Panc1 (cell line): ENCODE results near the gene CNOT3. TPM values are rescaled to one million over a fixed set of nuclear protein-coding genes. Genes with fewer than 3 reads are reported as not detected.

Source experiments
- ATAC-seq: fragments of 200-7000 bp; cut with Tn5 transposase; 2 replicates; pipeline ENCODE4 v1.9.1; 2020; ENCODE audit warnings: mild to moderate bottlenecking, moderate library complexity
- BruUV-seq: library from RNA; stranded (reverse); fragments of 400-500 nt; replicated peaks from 2 replicates; lab custom pipeline; 2021; lab: Mats Ljungman, UMichigan
- CTCF ChIA-PET: fragments of 300-600 bp; sonication (Branson Sonifier 250); formaldehyde crosslinking; loops from one replicate; lab custom pipeline; 2022; ENCODE audit warnings: antibody characterized with exemption; lab: Charles Lee
- POLR2A ChIA-PET: fragments of 300-600 bp; sonication (Branson Sonifier 250); formaldehyde crosslinking; loops from one replicate; lab custom pipeline; 2022; ENCODE audit warnings: antibody characterized with exemption; lab: Charles Lee
- DNase-seq: peaks from one replicate; pipeline ENCODE4 v3.0.0-alpha.2; 2010; ENCODE audit warnings: low read depth, low spot score
- H3K27ac ChIP-seq: 2 replicates; pipeline ENCODE4 v1.5.1; 2011; ENCODE audit warnings: mild to moderate bottlenecking, low read length, inconsistent platforms
- H3K27me3 ChIP-seq: fragments of 200-500 bp; sonication (Bioruptor generic); 2 replicates; pipeline ENCODE4 v1.6.0; 2014; ENCODE audit warnings: low read length, inconsistent platforms; ENCODE audit not compliant: control insufficient read depth, insufficient read depth
- H3K36me3 ChIP-seq: fragments of 200-500 bp; sonication (Bioruptor generic); 2 replicates; pipeline ENCODE4 v1.5.1; 2014; ENCODE audit warnings: inconsistent platforms, mild to moderate bottlenecking, low read length, moderate library complexity; ENCODE audit not compliant: control insufficient read depth, insufficient read depth
- H3K4me1 ChIP-seq: 2 replicates; pipeline ENCODE4 v1.5.1; 2011; ENCODE audit warnings: inconsistent platforms, mild to moderate bottlenecking, low read length, moderate library complexity; ENCODE audit not compliant: control insufficient read depth, insufficient read depth
- H3K4me3 ChIP-seq, 2 experiments: 2 replicates each; pipeline ENCODE4 v1.5.1; 2011 to 2012; ENCODE audit warnings: low read depth in 2 of 2, low read length in 2 of 2, mild to moderate bottlenecking in 2 of 2, inconsistent platforms in 1 of 2, moderate library complexity in 1 of 2
- H3K9me3 ChIP-seq: fragments of 200-500 bp; sonication (Bioruptor generic); 2 replicates; pipeline ENCODE4 v1.5.1; 2014; ENCODE audit warnings: low read depth, mild to moderate bottlenecking, inconsistent platforms, low read length, moderate library complexity; ENCODE audit not compliant: control insufficient read depth, insufficient read depth
- POLR2AphosphoS5 ChIP-seq: IDR thresholded peaks from 2 replicates; pipeline ENCODE4 v1.6.1; 2012; ENCODE audit warnings: mild to moderate bottlenecking, low read depth, low read length, moderate library complexity
- REST ChIP-seq, 2 experiments: IDR thresholded peaks; 2 replicates each; pipeline ENCODE4 v1.6.1; 2011 to 2012; ENCODE audit warnings: low read depth in 2 of 2, control low read depth in 1 of 2, low read length in 1 of 2, mild to moderate bottlenecking in 1 of 2, moderate library complexity in 1 of 2; ENCODE audit not compliant: insufficient read depth in 1 of 2
- SIN3A ChIP-seq: IDR thresholded peaks from 2 replicates; pipeline ENCODE4 v1.6.1; 2012; ENCODE audit warnings: low read depth, mild to moderate bottlenecking, low read length, moderate library complexity, borderline replicate concordance; ENCODE audit not compliant: insufficient read depth
- TCF7L2 ChIP-seq: IDR thresholded peaks from 2 replicates; pipeline ENCODE4 v1.6.1; 2011; ENCODE audit warnings: mild to moderate bottlenecking, low read depth, low read length, inconsistent platforms
- in situ Hi-C: cut with HindIII; loops from 2 replicates; pipeline ENCODE4 v1.10.0; 2016; ENCODE audit warnings: low sequenced_read_pairs, low pct_unique_long_range_greater_than_20kb
- intact Hi-C: fragments of 100-400 bp; cut with micrococcal nuclease; formaldehyde crosslinking; loops from one replicate; pipeline ENCODE4 v1.10.0; 2022; ENCODE audit not compliant: unreplicated experiment
- total RNA-seq: library from RNA; stranded (reverse); gene quantifications from one replicate; pipeline ENCODE4 v1.2.1, GENCODE V29; 2021; ENCODE audit not compliant: unreplicated experiment
- TF ChIP-seq, protein P1 (sequence below): fragments of 450-650 bp; IDR thresholded peaks from 2 replicates; pipeline ENCODE4 v1.5.1; 2017; ENCODE audit warnings: mild to moderate bottlenecking

The CNOT3 gene
- total RNA-seq, 1 experiment from 2014 or later = 111 TPM

DNA sequence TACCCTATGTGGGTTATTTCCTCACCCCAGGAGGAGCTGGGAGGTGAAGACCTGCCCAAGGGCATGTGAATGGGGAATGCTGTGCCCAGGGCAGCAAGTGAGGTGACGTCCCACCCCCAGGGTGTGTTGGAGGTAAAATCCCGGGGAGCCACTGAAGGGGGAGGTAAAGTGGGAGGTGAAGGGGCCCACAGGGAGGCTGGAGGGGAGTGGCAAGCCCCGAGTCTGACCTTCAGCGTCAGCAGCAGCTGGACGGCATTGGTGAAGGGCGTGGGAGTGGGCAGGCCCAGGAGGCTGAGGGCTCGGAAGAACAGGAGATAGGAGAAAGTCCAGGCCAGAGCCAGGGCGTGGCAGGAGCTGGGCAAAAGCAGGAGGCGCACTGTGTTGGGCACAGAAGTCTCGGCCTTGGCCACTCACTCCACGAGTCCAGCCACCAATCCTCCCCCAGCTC, 49.4 kb downstream of the CNOT3 start:
- ChIA-PET POLR2A (interaction anchor here (1.2 kb wide), 1 partner anchor 16 kb away, joined by 3 read pairs; no protein-coding TSS in a partner anchor), CTCF (interaction anchor here (0.6 kb wide), 1 partner anchor 14 kb away, joined by 4 read pairs; no protein-coding TSS in a partner anchor)
- in situ Hi-C loops = no loop called here
- H3K4me3 ChIP-seq = no peak overlapping the region
- H3K27me3 ChIP-seq = no peaks in the 10 kb centered on the region
- TF ChIP-seq REST (IDR thresholded peaks at IDR 0.05; ENCODE audit: insufficient read depth in 1 of 2, low read depth in 2 of 2, low read length in 1 of 2) (no peak), TCF7L2 (no peak), SIN3A (no peak), POLR2AphosphoS5 (no peak)
- TF ChIP-seq, protein P1, sequence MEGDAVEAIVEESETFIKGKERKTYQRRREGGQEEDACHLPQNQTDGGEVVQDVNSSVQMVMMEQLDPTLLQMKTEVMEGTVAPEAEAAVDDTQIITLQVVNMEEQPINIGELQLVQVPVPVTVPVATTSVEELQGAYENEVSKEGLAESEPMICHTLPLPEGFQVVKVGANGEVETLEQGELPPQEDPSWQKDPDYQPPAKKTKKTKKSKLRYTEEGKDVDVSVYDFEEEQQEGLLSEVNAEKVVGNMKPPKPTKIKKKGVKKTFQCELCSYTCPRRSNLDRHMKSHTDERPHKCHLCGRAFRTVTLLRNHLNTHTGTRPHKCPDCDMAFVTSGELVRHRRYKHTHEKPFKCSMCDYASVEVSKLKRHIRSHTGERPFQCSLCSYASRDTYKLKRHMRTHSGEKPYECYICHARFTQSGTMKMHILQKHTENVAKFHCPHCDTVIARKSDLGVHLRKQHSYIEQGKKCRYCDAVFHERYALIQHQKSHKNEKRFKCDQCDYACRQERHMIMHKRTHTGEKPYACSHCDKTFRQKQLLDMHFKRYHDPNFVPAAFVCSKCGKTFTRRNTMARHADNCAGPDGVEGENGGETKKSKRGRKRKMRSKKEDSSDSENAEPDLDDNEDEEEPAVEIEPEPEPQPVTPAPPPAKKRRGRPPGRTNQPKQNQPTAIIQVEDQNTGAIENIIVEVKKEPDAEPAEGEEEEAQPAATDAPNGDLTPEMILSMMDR = no peak
- ATAC-seq = no peak
- no peak overlapping the region for H3K27ac ChIP-seq
- no peaks in the 10 kb centered on the region for H3K9me3 ChIP-seq
- no TSS peak for BruUV-seq
- no peak for DNase-seq
- intact Hi-C loops = no loop called here
- H3K36me3 ChIP-seq = no peaks in the 10 kb centered on the region; the same call in 1 of the 2 replicates
- H3K4me1 ChIP-seq = peaks cover 8% of the 10 kb centered on the region; the same call in 1 of the 2 replicates

DNA sequence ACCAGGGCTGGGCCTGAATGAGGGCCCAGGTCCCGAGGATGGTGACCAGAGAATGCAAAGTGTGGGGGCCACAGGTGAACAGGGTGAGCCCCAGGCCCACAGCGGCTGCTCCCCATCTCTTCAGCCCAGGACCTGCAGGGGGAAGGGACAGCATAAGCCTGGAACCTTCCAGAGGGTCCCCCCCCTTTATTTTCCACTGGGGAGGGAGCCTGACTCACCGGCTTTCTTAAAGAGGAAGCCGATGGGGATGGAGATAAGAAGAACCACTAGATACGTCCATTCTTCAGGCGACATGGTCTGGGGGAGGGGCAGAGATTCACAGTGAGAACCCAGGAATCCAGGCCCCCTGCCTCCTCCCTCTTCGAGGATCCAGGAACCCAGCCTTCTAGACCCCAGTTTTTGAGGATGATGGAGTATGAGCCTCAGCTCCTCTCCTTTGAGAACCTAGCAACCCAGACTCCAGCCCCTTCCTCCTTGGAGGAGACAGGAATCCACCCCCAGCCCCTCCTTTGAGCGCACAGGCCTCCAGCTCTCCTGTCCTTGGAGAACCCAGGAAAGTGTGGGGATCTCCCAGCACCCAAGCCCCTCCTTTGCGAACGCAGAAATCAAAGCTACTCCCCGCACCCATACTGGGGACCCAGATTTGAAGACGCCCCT, 50.8 kb downstream of the CNOT3 start:
- BruUV-seq = TSS peak; percentile 77
- no peak for ATAC-seq
- CTCF ChIA-PET = interaction anchor here (0.6 to 1.3 kb wide), 4 partner anchors 9 to 21 kb away, joined by 3 to 6 read pairs (median 4); no protein-coding TSS in a partner anchor
- no peaks in the 10 kb centered on the region for H3K9me3 ChIP-seq
- DNase-seq = no peak
- no peak for TF ChIP-seq POLR2AphosphoS5
- TF ChIP-seq, protein P1 = no peak
- no peak for TF ChIP-seq SIN3A
- TF ChIP-seq TCF7L2 = no peak
- TF ChIP-seq REST (IDR thresholded peaks at IDR 0.05; ENCODE audit: insufficient read depth in 1 of 2, low read depth in 2 of 2, low read length in 1 of 2) = no peak
- in situ Hi-C loops = no loop called here
- H3K27me3 ChIP-seq = no peaks in the 10 kb centered on the region
- H3K36me3 ChIP-seq = peaks cover 4% of the 10 kb centered on the region
- intact Hi-C loops = no loop called here
- H3K4me1 ChIP-seq = peaks cover 13% of the 10 kb centered on the region; the same call in 1 of the 2 replicates
- POLR2A ChIA-PET = interaction anchor here (0.6 to 4.1 kb wide), 2 partner anchors 12 to 69 kb away, joined by 3 to 18 read pairs; partner anchors contain the start of gene RPS9
- peak overlapping the region; percentile 74 to 87 for H3K4me3 ChIP-seq
- H3K27ac ChIP-seq = peak overlapping the region; percentile 92
